Measurements from ENCODE around the gene GLI3.

DNA sequence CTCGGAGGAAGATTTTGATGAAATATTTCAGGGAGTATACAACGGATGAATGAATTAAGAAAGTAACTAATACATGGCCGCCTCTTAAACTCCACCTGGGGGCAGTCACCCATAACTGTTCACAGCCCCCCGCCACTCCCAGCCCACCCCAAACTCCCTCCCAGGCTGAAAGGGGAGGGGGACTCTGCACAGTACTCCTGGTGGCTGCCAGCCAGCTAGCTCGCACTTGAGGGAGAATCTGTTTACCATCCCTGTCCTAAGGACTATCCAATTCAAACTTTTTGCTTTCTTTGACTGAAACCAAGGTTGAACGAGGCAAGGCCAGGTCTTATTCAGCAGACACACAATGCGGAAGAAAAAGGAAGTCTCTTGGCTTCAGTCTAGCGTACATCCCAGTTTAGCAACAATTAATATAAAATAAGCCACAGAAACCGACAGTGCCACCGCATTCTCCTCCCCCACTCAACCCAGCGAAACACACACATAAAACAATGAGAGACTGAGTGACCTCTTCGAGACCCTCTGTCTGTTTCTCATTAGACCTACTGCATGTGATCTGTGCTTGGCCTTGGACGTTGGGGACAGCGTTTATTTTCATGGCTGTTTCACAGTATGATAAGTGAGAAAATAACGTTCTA is 219.5 kb downstream of the GLI3 start:
- TF ChIP-seq, protein P1, sequence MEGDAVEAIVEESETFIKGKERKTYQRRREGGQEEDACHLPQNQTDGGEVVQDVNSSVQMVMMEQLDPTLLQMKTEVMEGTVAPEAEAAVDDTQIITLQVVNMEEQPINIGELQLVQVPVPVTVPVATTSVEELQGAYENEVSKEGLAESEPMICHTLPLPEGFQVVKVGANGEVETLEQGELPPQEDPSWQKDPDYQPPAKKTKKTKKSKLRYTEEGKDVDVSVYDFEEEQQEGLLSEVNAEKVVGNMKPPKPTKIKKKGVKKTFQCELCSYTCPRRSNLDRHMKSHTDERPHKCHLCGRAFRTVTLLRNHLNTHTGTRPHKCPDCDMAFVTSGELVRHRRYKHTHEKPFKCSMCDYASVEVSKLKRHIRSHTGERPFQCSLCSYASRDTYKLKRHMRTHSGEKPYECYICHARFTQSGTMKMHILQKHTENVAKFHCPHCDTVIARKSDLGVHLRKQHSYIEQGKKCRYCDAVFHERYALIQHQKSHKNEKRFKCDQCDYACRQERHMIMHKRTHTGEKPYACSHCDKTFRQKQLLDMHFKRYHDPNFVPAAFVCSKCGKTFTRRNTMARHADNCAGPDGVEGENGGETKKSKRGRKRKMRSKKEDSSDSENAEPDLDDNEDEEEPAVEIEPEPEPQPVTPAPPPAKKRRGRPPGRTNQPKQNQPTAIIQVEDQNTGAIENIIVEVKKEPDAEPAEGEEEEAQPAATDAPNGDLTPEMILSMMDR (IDR thresholded peaks at IDR 0.05), result no peak
- no peak for TF ChIP-seq POLR2A (IDR thresholded peaks at IDR 0.05)

All from adrenal gland (tissue), 5 donors.